Measurements from ENCODE around the gene DLG5.
"Not testable (repeated sequence)": the region's sequence is repeated elsewhere in the genome, so short reads cannot be mapped to it uniquely, and the experiment has no call there.

Gene DLG5

DNA sequence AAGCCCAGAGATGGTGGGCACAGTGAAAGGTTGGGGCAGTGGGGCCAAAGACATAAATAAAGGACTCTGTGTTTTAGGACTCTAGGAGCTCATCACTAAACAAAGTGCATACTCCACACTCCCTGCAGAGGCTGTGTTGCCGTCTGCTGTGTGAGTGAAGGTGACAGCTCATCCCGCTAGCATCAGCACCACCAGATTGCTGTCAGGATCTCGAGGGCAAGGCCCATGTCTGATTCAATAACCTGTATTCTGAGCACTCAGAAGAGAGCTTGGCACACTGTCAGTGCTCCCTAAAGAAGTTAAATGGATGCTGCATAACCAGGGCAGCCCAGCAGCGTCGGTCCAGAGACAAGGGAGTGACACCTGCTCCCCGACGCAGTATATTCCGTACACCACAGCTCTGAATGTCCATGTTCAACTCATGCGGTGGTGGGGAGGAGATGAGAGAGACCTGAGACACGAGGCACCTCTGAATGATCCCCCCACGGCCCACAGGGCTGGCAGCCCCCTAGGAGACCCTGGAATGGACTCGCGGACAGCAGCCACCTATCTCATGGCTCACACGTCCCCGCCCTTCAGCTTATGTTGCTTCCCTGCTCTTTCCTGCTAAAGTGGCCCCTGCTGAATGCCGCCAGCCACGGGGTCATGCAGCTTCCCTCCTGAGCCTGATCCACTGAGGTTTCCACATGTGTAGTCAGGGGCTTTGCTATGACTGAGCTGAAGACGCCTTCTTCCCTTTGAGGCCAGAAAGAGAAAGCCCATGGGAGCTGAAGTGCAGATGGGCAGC lies 156.3 kb downstream of the DLG5 start:
- no peak for DNase-seq (ENCODE audit: low read depth in 2 of 2)

DNA sequence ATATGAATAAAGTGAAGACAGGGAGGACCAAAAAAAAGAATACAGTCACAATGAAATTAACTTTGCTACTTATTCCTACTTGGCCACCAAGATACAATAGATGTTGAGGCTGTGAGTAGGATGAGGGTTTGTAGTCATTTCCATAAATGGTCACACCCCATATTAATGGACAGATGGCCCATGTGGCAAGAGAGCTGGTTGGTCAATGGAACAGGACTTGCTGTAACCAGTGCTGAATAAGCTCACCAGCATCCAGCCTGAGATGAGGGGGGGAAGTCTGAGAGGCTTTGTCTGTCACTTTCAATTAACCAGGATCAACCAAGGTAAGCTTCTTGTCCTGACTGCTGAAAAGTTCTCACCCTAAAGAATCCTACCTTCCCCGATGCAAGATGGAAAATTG lies 158.5 kb downstream of the DLG5 start:
- no peak for DNase-seq (ENCODE audit: low read depth in 2 of 2)

DNA sequence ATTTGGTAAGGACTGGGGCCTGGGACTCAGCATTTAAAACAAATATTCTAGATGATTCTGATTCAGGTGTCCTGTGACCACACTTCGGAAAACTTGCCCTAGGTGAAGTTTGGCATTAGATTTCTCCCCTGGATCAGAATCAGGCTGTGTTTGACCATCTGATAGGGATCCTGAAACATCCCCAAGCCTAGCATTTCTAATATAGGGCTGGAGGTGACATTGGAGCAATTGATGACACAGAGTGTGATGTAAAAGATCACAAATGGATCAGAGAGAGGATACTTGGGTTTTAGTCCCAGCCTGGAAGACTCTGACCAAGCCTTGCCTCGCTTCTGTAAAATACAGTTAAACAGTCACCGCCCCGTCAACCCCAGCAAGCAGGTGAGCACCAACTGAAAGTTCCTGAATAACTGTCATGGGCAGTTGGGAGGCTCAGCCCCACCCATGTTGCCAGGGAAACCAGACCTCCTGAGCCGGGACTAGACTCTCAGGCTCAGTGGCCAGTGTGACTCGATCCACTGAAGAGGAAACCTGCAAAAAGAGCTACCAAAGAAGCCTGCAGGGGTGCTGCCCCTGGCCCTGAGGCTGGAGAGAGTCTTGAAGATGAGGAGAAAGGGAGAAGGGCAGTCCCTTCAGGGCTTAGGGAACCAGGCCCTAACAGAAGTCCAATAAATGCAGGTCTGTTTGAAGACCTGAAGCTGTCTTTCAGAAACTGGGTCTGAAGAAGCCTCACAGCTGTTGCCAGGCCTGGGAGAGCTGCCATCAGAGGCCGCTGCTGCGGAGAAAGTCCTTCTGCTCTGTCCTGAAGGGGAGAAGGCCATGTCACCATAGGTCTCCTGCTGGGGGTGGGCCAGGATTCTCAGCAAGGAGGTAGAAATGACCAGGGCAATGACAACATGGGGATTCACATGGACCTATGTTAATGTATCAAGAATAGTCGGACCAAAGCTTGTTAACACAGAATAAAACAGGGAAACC lies 162.8 kb downstream of the DLG5 start:
- no peak for DNase-seq (ENCODE audit: low read depth in 2 of 2)

DNA sequence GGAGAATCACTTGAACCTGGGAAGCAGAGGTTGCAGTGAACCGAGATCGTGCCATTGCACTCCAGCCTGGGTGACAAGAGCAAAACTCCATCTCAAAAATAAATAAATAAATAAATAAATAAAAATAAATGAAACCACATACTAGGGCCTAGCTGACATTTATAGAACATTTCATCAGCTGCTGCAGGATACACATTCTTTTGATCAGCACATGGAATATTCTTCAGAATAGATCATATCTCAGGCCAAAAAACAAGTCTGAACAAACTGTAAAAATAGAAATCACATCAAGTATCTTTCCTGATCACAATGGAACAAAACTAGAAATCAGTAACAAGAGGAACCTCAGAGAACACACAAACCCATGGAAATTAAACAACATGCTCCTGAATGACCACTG lies 168.1 kb downstream of the DLG5 start:
- DNase-seq (ENCODE audit: low read depth in 2 of 2) = not testable (repeated sequence)

- no peak for DNase-seq (ENCODE audit: low read depth in 2 of 2)
These were observed 170.0 kb downstream of the DLG5 start for GRCh38 chr10:77756319-77757232.

GRCh38 chr10:77746047-77746707 lies 180.4 kb downstream of the DLG5 start:
- no peak for DNase-seq (ENCODE audit: low read depth in 2 of 2)

DNA sequence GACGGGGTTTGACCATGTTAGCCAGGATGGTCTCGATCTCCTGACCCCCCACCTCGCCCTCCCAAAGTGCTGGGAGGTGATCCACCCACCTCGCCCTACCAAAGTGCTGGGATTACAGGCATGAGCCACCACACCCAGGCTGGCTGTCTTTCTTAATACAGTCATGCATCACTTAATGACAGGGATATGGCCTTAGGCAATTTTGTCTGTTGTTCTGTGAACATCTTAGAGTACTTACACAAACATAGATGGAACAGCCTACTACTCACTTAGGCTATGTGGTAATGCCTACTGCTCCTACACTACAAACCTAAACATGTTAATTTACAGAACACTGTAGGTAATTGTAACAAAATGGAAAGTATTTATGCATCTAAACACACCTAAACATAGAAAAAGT lies 182.3 kb downstream of the DLG5 start:
- DNase-seq (ENCODE audit: low read depth in 2 of 2) = no peak

DNA sequence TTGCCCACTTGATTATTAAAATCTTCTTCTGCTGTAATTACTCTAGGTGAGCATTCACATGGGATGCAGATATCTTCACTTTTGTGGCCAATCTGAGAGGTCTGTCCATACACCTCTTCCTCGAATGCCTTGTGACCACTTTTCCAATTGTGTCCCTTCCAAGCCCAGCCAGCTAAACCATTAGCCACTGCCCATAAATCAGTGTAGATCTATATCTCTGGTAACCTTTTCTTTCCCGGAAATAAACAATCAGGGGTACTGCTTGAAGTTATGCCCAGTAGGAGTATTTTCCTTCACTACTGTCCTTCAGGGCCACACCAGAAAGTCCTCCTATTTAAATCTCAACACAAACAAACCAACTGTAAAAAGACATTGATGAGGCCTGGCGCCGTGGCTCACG lies 184.4 kb downstream of the DLG5 start:
- DNase-seq (ENCODE audit: low read depth in 2 of 2) = no peak

GRCh38 chr10:77741746-77742145 lies 184.8 kb downstream of the DLG5 start:
- no peak for DNase-seq (ENCODE audit: low read depth in 2 of 2)
